T-helper 1 cell treated with Interleukin-12 subunit alpha and Interleukin-12 subunit beta and Interleukin-4 antibody, amounts not matched to agents 30 ng/mL and 1 ng/mL, for 36 hours (primary cell): ENCODE results near the gene REG1A. TPM values are rescaled to one million over a fixed set of nuclear protein-coding genes. Genes with fewer than 3 reads are reported as not detected.

Experiments
- intact Hi-C: fragments of 100-400 bp; cut with micrococcal nuclease; formaldehyde crosslinking; loops from one replicate; pipeline ENCODE4 v1.15.1; 2024
- total RNA-seq: library from RNA; stranded (reverse); gene quantifications from 2 replicates; pipeline ENCODE4 v1.2.3, GENCODE V29; 2022

Gene REG1A
- total RNA-seq, 1 donor from 2014 or later: not detected

- intact Hi-C loops: no loop called here
Measured at GRCh38 chr2:79124907-79125720, 4.8 kb downstream of the REG1A start.

GRCh38 chr2:79125721-79125985, 5.4 kb downstream of the REG1A start:
- intact Hi-C loops: no loop called here

GRCh38 chr2:79128406-79128805, 8.1 kb downstream of the REG1A start:
- intact Hi-C loops: no loop called here

- intact Hi-C loops: no loop called here
Measured at GRCh38 chr2:79129260-79129659, 9.0 kb downstream of the REG1A start.

GRCh38 chr2:79129804-79130203, 9.5 kb downstream of the REG1A start:
- intact Hi-C loops: no loop called here

GRCh38 chr2:79131687-79132086, 11.4 kb downstream of the REG1A start:
- intact Hi-C loops: no loop called here

GRCh38 chr2:79138385-79138784, 18.1 kb downstream of the REG1A start:
- intact Hi-C loops: no loop called here

GRCh38 chr2:79139423-79139822, 19.1 kb downstream of the REG1A start:
- intact Hi-C loops: no loop called here

- intact Hi-C loops: no loop called here
Measured at GRCh38 chr2:79155826-79156476, 35.7 kb downstream of the REG1A start.

GRCh38 chr2:79159030-79159429, 38.7 kb downstream of the REG1A start:
- intact Hi-C loops: no loop called here

- intact Hi-C loops: no loop called here
Measured at GRCh38 chr2:79159653-79160052, 39.4 kb downstream of the REG1A start, which contains the start of gene REG3A. Gene REG3A, minus strand, starts transcription at chr2:79159753. Its CDS starts 348 bp downstream, at chr2:79159405.

GRCh38 chr2:79162132-79162531, 41.8 kb downstream of the REG1A start:
- intact Hi-C loops: no loop called here

GRCh38 chr2:79162801-79163200, 42.5 kb downstream of the REG1A start:
- intact Hi-C loops: no loop called here

GRCh38 chr2:79171348-79171958, 51.2 kb downstream of the REG1A start:
- intact Hi-C loops: no loop called here

Other genes with a start within 250 kb of the REG1A start
- gene REG3G, start 94.8 kb upstream of the REG1A start, total RNA-seq: not detected in 2 replicates
- not detected in 2 replicates for gene REG1B, start 32.5 kb upstream of the REG1A start, total RNA-seq
- gene REG3A, start 39.3 kb downstream of the REG1A start, total RNA-seq: not detected in 2 replicates